IPS-18c (cell line): ENCODE results near the gene NUDT1.

ENCODE experiments used
- H3K4me3 ChIP-seq: 2 replicates; pipeline ENCODE4 v1.7.0; 2013; ENCODE audit warnings: low read depth, mild to moderate bottlenecking, low read length, moderate library complexity; ENCODE audit not compliant: insufficient read depth
- H3K9me3 ChIP-seq: one replicate; pipeline ENCODE4 v1.6.1; 2013; ENCODE audit warnings: mild to moderate bottlenecking, low read length, moderate library complexity; ENCODE audit not compliant: control insufficient read depth, insufficient read depth

The NUDT1 gene

DNA sequence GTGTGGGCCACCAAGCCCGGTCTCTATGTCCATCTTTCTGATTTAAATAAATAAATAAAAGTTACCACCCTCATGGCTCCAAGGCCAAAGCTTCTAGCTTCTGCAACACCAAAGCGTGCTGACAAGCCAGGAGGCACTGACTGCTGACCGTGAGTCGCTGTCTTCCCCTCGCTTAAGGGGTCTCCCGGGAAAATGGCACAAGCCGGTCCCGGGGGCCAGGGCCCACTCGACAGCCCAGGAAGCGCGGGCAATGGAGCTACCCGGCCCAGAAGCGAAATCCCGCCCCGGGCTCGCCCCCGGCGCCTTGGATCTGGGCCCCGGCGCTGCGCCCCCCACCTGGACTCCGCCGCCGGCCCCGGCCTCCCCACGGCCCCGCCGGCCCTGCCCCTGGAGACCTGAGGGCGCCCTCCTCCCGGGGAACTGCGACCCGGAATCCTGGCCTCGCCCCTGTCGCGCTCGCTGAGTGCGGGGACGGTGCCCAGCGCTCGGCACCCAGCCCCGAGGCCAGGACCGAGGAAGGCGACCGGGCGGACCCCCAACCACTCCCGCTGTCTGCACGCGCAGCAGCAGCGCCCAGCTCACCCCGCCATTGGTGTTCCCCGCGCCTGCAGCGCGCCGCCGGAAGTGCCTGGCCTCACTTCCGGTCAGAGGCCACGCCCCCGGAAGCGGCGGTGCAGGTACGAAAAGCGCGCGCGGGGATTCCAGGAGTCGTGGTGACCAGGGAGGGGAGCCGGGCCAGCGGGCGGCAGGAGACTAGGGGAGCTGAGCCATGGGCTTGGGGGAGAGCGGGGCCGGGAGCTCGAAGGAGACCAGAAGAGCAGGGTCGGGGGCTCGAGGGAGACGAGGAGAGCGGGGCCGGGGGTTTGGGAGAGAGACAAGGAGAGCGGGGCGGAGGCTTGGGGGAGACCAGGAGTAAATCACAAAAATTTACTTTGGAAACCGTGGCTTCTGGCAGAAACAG, at the start of gene NUDT1, which contains the start of gene MRM2:
Gene NUDT1, plus strand, starts transcription at position 647 of the 961 bp plus-strand sequence. CDS start 2,349 bp downstream, outside the sequence.
Gene MRM2, minus strand, starts transcription at position 626 of the 961 bp plus-strand sequence. Its CDS starts 36 bp downstream, at position 590.
- Histone ChIP-seq H3K9me3 (peaks cover 2% of the 10 kb centered on the region), H3K4me3 (peak within 1 kb of the TSS; percentile 95)

GRCh38 chr7:2192831-2193534, 49.0 kb upstream of the NUDT1 start:
- H3K4me3 ChIP-seq = no peak overlapping the region

DNA sequence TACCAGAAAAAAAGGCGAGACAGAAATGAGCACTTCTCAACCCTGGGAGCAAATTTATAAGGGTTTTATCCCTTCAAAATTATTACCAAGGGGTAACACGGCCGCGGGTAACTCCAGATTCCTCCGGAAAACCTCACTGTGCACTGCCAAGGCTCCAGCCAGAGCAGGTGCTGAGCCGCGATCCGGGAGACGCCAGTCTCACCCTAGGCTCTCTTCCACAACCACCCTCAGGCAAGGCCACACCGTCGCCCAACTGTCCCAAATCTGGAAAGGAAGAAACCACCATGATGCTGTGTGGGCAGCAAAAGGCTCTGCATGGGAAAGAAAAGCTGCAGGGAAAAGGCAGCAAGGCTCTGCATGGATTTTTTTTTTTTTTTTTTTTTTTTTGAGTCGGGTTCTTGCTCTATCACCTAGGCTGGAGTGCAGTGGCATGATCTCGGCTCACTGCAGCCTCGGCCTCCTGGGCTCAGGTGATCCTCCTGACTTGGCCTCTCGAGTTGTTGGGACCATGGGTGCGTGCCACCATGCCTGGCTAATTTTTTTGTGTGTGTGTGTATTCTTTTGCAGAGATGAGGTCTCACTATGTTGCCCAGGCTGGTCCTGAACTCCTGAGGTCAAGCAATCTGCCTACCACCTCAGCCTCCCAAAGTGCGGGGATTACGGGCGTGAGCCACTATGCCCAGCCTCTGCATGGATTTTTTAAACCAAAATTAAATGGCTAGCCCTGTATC, 48.3 kb upstream of the NUDT1 start:
- H3K9me3 ChIP-seq = peaks cover 2% of the 10 kb centered on the region
- no peak overlapping the region for H3K4me3 ChIP-seq

More at GRCh38 chr7:2192831-2193534, 49.0 kb upstream of the NUDT1 start:
- H3K9me3 ChIP-seq = peaks cover 2% of the 10 kb centered on the region

- Histone ChIP-seq H3K4me3 (no peak overlapping the region), H3K9me3 (no peaks in the 10 kb centered on the region)
Measured at GRCh38 chr7:2195400-2196246, 46.4 kb upstream of the NUDT1 start.

- Histone ChIP-seq H3K4me3 (no peak overlapping the region), H3K9me3 (no peaks in the 10 kb centered on the region)
Measured at GRCh38 chr7:2196381-2197378, 45.3 kb upstream of the NUDT1 start.

DNA sequence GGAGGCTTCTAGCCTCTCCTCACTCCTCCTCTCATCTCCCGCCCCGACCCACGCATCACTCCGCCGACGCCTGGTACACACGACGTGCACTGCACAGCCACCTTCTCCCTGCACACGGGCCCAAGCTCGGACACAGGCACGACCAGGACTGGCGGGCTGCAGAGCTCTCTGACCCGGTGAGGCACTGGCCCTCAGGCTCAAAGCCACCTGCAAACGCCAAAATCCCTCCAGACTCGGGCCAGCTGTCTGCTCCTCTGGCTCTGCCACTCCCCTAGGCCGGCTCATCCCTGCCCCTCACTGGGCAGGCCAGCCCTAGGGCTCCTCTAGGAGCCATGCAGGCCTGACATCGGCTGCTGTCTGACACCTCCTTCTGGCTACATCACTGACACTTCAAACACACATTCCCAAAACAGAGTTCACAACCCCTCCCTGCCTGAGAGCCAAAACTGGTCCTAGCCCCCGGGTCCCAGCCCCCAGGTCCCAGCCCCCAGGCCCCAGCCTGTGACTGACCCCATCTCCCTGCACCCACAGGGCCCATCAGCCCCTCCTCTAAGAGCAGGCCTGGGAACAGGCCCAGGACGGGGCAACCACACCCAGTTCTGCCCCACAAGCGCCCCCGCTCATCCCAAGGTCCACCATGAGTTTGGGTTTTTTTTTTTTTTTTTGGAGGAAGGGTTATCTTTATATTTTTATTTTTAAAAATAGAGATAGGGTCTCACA, 44.4 kb upstream of the NUDT1 start:
- no peak overlapping the region for H3K4me3 ChIP-seq
- no peaks in the 10 kb centered on the region for H3K9me3 ChIP-seq

GRCh38 chr7:2198206-2198605, 43.8 kb upstream of the NUDT1 start:
- no peak overlapping the region for H3K4me3 ChIP-seq
- peaks cover 2% of the 10 kb centered on the region for H3K9me3 ChIP-seq

- Histone ChIP-seq H3K9me3 (peaks cover 2% of the 10 kb centered on the region), H3K4me3 (no peak overlapping the region)
Measured at GRCh38 chr7:2198760-2199159, 43.3 kb upstream of the NUDT1 start.

DNA sequence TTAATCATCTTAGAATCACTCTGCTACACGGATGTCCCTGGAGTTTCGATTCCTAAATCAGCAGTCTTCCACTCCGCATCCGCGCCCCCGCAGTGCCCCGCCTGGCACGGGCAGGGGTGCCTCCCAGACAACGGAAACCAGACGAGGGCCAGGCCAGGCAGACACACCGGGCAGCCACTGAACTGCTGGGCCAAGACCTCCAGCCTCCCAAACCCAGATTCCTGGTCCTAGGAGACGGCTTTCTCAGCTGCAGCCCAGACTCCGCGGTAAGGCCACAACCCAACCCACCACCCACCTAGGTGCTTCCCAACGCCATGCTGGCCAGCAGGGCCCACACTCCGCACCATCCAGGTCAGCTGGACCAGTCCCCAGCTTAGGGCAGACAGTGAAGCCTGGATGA, 42.5 kb upstream of the NUDT1 start:
- Histone ChIP-seq H3K9me3 (peaks cover 2% of the 10 kb centered on the region), H3K4me3 (no peak overlapping the region)

DNA sequence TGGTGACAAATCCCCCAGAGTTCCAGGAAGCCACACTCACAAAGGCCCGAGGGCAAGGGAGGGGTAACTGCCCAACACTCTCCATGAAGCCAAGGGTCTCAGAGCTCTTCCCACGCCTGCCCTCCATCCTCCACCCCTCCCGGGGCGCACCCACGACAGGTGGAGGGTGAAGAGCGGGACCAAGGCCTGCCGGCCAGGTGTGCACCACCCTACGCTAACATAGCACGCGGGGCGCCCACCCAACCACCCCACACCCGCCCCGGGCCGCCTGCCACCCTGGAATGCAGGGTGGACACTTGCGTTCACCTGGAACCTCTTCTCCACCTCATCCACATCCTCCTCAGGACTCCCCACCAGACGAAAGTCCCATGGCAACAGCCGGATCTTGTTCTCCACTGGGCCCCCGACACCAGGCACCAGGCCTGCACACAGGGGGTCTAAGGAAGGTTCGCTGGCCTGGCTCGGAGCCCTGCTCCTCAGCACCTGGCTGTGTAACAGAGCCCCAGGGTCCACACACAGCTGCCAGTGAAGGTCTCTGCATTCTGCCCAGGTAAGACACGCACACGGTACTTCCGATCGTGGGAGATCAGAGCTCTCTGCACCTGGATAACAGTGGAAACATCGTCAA, 42.0 kb upstream of the NUDT1 start:
- H3K4me3 ChIP-seq = no peak overlapping the region

GRCh38 chr7:2200584-2200980, 41.4 kb upstream of the NUDT1 start:
- Histone ChIP-seq H3K9me3 (peaks cover 2% of the 10 kb centered on the region), H3K4me3 (no peak overlapping the region)

More for the DNA sequence above, 42.0 kb upstream of the NUDT1 start:
- H3K9me3 ChIP-seq = peaks cover 2% of the 10 kb centered on the region

GRCh38 chr7:2201128-2201527, 40.9 kb upstream of the NUDT1 start:
- Histone ChIP-seq H3K4me3 (no peak overlapping the region), H3K9me3 (peaks cover 2% of the 10 kb centered on the region)

- H3K4me3 ChIP-seq = no peak overlapping the region
- peaks cover 2% of the 10 kb centered on the region for H3K9me3 ChIP-seq
Measured at GRCh38 chr7:2201686-2202360, 40.2 kb upstream of the NUDT1 start.

- H3K9me3 ChIP-seq = peaks cover 2% of the 10 kb centered on the region
- H3K4me3 ChIP-seq = no peak overlapping the region
Measured at GRCh38 chr7:2202361-2202761, 39.7 kb upstream of the NUDT1 start.
